RWPE2 (cell line): ENCODE results near the gene GCLM.
"Not testable (repeated sequence)": the region's sequence is repeated elsewhere in the genome, so short reads cannot be mapped to it uniquely, and the experiment has no call there.

Source experiments
- ATAC-seq: fragments of 200-7000 bp; cut with Tn5 transposase; 3 replicates; pipeline ENCODE4 v1.9.1; 2021; ENCODE audit warnings: low read depth
- DNase-seq: peaks from one replicate; pipeline ENCODE4 v3.0.0-alpha.2; 2020; ENCODE audit warnings: low spot score
- H3K27ac ChIP-seq: fragments of 450-650 bp; 2 replicates; pipeline ENCODE4 v1.5.1; 2017; ENCODE audit warnings: mild to moderate bottlenecking; ENCODE audit not compliant: poor library complexity, severe bottlenecking
- H3K27me3 ChIP-seq: fragments of 250-450 bp; sonication (Bioruptor Pico); 2 replicates; pipeline ENCODE4 v1.5.1; 2021; ENCODE audit warnings: mild to moderate bottlenecking, moderate library complexity; ENCODE audit not compliant: insufficient read depth, poor library complexity, severe bottlenecking
- H3K36me3 ChIP-seq: fragments of 250-450 bp; sonication (Bioruptor Pico); 2 replicates; pipeline ENCODE4 v1.5.1; 2020; ENCODE audit warnings: low read depth, mild to moderate bottlenecking, moderate library complexity
- H3K4me1 ChIP-seq: fragments of 250-450 bp; sonication (Bioruptor Pico); 2 replicates; pipeline ENCODE4 v1.5.1; 2021; ENCODE audit warnings: mild to moderate bottlenecking, moderate library complexity; ENCODE audit not compliant: insufficient read depth, poor library complexity, severe bottlenecking
- H3K4me3 ChIP-seq: fragments of 250-450 bp; sonication (Bioruptor Pico); 2 replicates; pipeline ENCODE4 v1.5.1; 2021; ENCODE audit warnings: mild to moderate bottlenecking, moderate library complexity; ENCODE audit not compliant: severe bottlenecking
- H3K9me3 ChIP-seq: fragments of 250-450 bp; sonication (Bioruptor Pico); 2 replicates; pipeline ENCODE4 v1.5.1; 2021; ENCODE audit warnings: mild to moderate bottlenecking, moderate library complexity; ENCODE audit not compliant: severe bottlenecking
- TF ChIP-seq, protein P1 (sequence below): fragments of 450-650 bp; IDR thresholded peaks from one replicate; pipeline ENCODE4 v1.5.1; 2017; ENCODE audit warnings: mild to moderate bottlenecking, moderate library complexity; ENCODE audit not compliant: poor library complexity, severe bottlenecking

Gene GCLM

DNA sequence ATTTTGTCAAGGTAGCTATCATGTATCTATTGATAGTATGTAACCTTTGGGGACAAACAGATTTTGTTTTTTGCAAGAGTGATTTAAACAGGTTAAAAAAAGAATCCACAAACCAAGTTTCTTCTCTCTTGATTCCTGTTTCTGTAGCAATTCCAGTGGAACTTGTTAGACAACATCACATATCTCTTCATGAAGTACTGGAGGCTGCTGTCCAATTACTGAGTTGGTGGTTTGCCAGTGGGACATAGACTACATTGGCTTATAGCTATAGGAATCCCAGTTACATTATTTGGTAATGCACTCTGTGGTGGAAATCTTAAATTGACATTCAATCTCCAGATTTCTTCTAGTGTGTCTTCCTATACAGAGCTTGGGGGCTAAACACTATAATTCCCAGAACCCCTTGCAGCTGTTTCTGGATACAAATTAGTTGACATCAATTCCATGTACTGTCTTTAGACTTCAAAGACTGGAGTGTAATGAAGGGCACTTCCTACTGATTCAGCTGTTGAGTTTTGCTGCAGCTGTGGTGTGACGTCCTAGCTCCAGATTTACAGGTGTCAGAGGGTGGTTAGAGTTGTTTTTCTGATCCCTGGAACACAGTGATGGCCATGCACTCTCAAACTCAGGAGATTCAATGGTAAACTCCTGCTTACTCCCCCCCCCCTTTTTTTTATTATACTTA lies 29.4 kb upstream of the GCLM start:
- no peaks in the 10 kb centered on the region for H3K27me3 ChIP-seq
- H3K36me3 ChIP-seq = no peaks in the 10 kb centered on the region

GRCh38 chr1:93937997-93938396 lies 28.8 kb upstream of the GCLM start:
- DNase-seq (no peak), ATAC-seq (no peak)
- no peaks in the 10 kb centered on the region for H3K27me3 ChIP-seq
- TF ChIP-seq, protein P1, sequence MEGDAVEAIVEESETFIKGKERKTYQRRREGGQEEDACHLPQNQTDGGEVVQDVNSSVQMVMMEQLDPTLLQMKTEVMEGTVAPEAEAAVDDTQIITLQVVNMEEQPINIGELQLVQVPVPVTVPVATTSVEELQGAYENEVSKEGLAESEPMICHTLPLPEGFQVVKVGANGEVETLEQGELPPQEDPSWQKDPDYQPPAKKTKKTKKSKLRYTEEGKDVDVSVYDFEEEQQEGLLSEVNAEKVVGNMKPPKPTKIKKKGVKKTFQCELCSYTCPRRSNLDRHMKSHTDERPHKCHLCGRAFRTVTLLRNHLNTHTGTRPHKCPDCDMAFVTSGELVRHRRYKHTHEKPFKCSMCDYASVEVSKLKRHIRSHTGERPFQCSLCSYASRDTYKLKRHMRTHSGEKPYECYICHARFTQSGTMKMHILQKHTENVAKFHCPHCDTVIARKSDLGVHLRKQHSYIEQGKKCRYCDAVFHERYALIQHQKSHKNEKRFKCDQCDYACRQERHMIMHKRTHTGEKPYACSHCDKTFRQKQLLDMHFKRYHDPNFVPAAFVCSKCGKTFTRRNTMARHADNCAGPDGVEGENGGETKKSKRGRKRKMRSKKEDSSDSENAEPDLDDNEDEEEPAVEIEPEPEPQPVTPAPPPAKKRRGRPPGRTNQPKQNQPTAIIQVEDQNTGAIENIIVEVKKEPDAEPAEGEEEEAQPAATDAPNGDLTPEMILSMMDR = no peak
- no peaks in the 10 kb centered on the region for H3K4me1 ChIP-seq
- no peaks in the 10 kb centered on the region for H3K9me3 ChIP-seq
- H3K36me3 ChIP-seq = no peaks in the 10 kb centered on the region
- H3K4me3 ChIP-seq = no peak overlapping the region
- H3K27ac ChIP-seq = no peak overlapping the region

More for the DNA sequence above, 29.4 kb upstream of the GCLM start:
- H3K4me3 ChIP-seq = no peak overlapping the region
- TF ChIP-seq, protein P1 = no peak
- H3K9me3 ChIP-seq = no peaks in the 10 kb centered on the region
- DNase-seq = no peak
- H3K4me1 ChIP-seq = no peaks in the 10 kb centered on the region
- no peak for ATAC-seq
- H3K27ac ChIP-seq = no peak overlapping the region

DNA sequence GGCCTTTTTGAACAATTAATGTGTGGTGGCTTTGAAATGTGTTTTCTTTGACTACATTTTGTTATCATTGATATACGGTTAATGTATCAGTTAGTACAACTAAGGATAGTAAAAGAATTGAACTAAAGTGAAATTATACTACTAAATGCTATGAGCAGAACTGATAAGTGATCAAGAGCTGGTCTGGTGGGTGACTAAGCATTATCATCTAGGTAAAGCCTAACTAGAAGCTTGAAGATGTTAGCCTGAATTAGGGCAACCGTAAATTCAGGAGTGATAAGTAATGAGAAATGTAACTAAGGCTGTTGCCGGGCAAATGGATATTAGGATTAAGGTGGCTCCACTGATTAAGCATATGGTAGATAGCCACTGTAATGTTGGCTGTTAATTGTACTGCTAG lies 16.0 kb upstream of the GCLM start:
- no peaks in the 10 kb centered on the region for H3K27me3 ChIP-seq
- no peaks in the 10 kb centered on the region for H3K36me3 ChIP-seq
- H3K9me3 ChIP-seq = no peaks in the 10 kb centered on the region
- no peak for DNase-seq
- H3K27ac ChIP-seq = no peak overlapping the region
- no peak overlapping the region for H3K4me3 ChIP-seq
- no peaks in the 10 kb centered on the region for H3K4me1 ChIP-seq
- TF ChIP-seq, protein P1 = no peak
- ATAC-seq = no peak

DNA sequence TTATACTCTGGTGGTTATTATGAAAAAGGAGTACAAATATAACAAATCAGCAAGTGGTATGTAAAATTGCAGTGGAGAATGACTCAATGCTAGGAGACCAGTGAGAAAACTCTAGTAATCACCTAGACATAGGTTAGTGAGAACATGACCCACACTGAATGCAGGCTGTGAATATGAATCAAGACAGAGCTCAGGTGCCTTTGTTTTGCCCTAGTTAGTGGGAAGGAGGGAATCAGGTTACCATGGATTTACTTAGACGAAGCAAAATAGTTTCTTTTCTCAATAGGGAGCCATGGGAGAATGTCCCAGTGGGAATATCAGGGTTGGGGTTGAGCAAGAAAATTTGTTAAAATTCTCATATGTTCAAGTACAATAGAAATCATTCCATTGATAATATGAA lies 10.6 kb upstream of the GCLM start:
- H3K27ac ChIP-seq = no peak overlapping the region
- ATAC-seq (no peak), DNase-seq (no peak)
- TF ChIP-seq, protein P1 = no peak
- no peak overlapping the region for H3K4me3 ChIP-seq
- no peaks in the 10 kb centered on the region for H3K27me3 ChIP-seq
- no peaks in the 10 kb centered on the region for H3K36me3 ChIP-seq
- H3K4me1 ChIP-seq = no peaks in the 10 kb centered on the region
- no peaks in the 10 kb centered on the region for H3K9me3 ChIP-seq

GRCh38 chr1:93917302-93917701 lies 8.1 kb upstream of the GCLM start:
- no peaks in the 10 kb centered on the region for H3K4me1 ChIP-seq
- H3K9me3 ChIP-seq = no peaks in the 10 kb centered on the region
- no peaks in the 10 kb centered on the region for H3K36me3 ChIP-seq
- no peak for DNase-seq
- TF ChIP-seq, protein P1 = no peak
- no peak overlapping the region for H3K27ac ChIP-seq
- no peaks in the 10 kb centered on the region for H3K27me3 ChIP-seq
- no peak for ATAC-seq
- no peak overlapping the region for H3K4me3 ChIP-seq

GRCh38 chr1:93910880-93911279 lies 1.6 kb upstream of the GCLM start:
- not testable (repeated sequence) for H3K9me3 ChIP-seq, H3K27ac ChIP-seq, H3K27me3 ChIP-seq, H3K36me3 ChIP-seq, H3K4me3 ChIP-seq, ATAC-seq, DNase-seq
- H3K4me1 ChIP-seq = peaks cover 21% of the 10 kb centered on the region
